ENCODE results near the gene PLSCR4. TPM values are rescaled to one million over a fixed set of nuclear protein-coding genes. Genes with fewer than 3 reads are reported as not detected.

The PLSCR4 gene
- total RNA-seq, 1 experiment from 2014 or later, result 9.1 TPM

DNA sequence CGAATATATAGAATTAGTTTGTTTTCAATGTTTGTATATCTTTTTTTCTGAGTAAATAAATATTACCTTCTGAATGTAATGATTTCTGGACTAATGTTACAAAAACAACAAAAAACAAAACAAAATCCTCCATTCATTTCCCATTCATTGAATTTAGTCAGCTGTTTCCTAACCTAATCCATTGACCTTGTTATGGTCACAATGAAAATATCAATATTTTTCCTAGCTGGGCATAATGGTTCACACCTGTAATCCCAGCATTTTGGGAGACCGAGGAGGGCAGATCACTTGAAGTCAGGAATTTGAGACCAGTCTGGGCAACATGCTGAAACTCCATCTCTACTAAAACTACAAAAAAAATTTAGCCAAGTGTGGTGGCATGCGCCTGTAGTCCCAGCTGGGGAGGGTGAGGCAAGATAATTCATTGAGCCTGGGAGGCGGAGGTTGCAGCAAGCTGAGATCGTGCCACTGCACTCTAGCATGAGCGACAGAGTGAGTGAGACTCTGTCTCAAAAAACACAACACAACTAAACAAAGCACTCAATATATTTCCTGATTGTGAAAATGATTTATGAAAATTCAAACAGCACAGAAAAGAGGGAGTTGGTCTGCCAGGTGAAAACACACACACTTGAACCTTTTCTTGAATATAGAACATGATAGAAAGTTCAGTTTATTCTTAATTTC lies 23.0 kb upstream of the PLSCR4 start:
- H3K36me3 ChIP-seq (ENCODE audit: control insufficient read depth, insufficient read depth, low read length), result no peaks in the 10 kb centered on the region
- no TSS peak for BruUV-seq (replicated peaks)
- DNase-seq, result no peak
- POLR2A ChIA-PET, result no interaction called here
- Mint-ChIP-seq H3K27me3 (ENCODE audit: insufficient read depth, unreplicated experiment) (no peaks in the 10 kb centered on the region), H3K36me3 (ENCODE audit: insufficient read depth, unreplicated experiment) (no peaks in the 10 kb centered on the region), H3K4me3 (ENCODE audit: unreplicated experiment) (no peak overlapping the region), H3K4me1 (ENCODE audit: low read depth, unreplicated experiment) (no peaks in the 10 kb centered on the region), H3K27ac (ENCODE audit: unreplicated experiment) (no peak overlapping the region), H3K9me3 (ENCODE audit: unreplicated experiment) (peaks cover 13% of the 10 kb centered on the region)
- H3K9me3 ChIP-seq, result peaks cover 4% of the 10 kb centered on the region; the same call in 1 of the 2 replicates
- TF ChIP-seq, protein P1, sequence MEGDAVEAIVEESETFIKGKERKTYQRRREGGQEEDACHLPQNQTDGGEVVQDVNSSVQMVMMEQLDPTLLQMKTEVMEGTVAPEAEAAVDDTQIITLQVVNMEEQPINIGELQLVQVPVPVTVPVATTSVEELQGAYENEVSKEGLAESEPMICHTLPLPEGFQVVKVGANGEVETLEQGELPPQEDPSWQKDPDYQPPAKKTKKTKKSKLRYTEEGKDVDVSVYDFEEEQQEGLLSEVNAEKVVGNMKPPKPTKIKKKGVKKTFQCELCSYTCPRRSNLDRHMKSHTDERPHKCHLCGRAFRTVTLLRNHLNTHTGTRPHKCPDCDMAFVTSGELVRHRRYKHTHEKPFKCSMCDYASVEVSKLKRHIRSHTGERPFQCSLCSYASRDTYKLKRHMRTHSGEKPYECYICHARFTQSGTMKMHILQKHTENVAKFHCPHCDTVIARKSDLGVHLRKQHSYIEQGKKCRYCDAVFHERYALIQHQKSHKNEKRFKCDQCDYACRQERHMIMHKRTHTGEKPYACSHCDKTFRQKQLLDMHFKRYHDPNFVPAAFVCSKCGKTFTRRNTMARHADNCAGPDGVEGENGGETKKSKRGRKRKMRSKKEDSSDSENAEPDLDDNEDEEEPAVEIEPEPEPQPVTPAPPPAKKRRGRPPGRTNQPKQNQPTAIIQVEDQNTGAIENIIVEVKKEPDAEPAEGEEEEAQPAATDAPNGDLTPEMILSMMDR (IDR thresholded peaks at IDR 0.05; ENCODE audit: insufficient read depth in 1 of 2, low read depth in 1 of 2, low read length in 1 of 2, severe bottlenecking in 1 of 2, unreplicated experiment in 1 of 2), result no peak
- CTCF ChIA-PET, result no interaction called here
- H3K4me3 ChIP-seq (ENCODE audit: low read depth, low read length), result no peak overlapping the region
- no peaks in the 10 kb centered on the region for H3K4me1 ChIP-seq
- H3K27me3 ChIP-seq (replicated peaks; ENCODE audit: control insufficient read depth, insufficient read depth, low read length), result no peaks in the 10 kb centered on the region
- intact Hi-C loops (cut with micrococcal nuclease; ENCODE audit: unreplicated experiment), result no loop called here

GRCh38 chr3:146271180-146271579 lies 20.3 kb upstream of the PLSCR4 start:
- Mint-ChIP-seq H3K4me3 (ENCODE audit: unreplicated experiment) (no peak overlapping the region), H3K27ac (ENCODE audit: unreplicated experiment) (no peak overlapping the region), H3K36me3 (ENCODE audit: insufficient read depth, unreplicated experiment) (no peaks in the 10 kb centered on the region), H3K4me1 (ENCODE audit: low read depth, unreplicated experiment) (no peaks in the 10 kb centered on the region), H3K9me3 (ENCODE audit: unreplicated experiment) (peaks cover 13% of the 10 kb centered on the region), H3K27me3 (ENCODE audit: insufficient read depth, unreplicated experiment) (no peaks in the 10 kb centered on the region)
- Histone ChIP-seq H3K4me3 (ENCODE audit: low read depth, low read length) (no peak overlapping the region), H3K4me1 (no peaks in the 10 kb centered on the region), H3K36me3 (ENCODE audit: control insufficient read depth, insufficient read depth, low read length) (no peaks in the 10 kb centered on the region), H3K27me3 (replicated peaks; ENCODE audit: control insufficient read depth, insufficient read depth, low read length) (no peaks in the 10 kb centered on the region), H3K9me3 (peaks cover 4% of the 10 kb centered on the region; the same call in 1 of the 2 replicates)
- intact Hi-C loops (cut with micrococcal nuclease; ENCODE audit: unreplicated experiment), result no loop called here
- TF ChIP-seq, protein P1 (IDR thresholded peaks at IDR 0.05; ENCODE audit: insufficient read depth in 1 of 2, low read depth in 1 of 2, low read length in 1 of 2, severe bottlenecking in 1 of 2, unreplicated experiment in 1 of 2), result no peak
- BruUV-seq (replicated peaks), result no TSS peak
- no peak for DNase-seq
- ChIA-PET POLR2A (no interaction called here), CTCF (no interaction called here)

DNA sequence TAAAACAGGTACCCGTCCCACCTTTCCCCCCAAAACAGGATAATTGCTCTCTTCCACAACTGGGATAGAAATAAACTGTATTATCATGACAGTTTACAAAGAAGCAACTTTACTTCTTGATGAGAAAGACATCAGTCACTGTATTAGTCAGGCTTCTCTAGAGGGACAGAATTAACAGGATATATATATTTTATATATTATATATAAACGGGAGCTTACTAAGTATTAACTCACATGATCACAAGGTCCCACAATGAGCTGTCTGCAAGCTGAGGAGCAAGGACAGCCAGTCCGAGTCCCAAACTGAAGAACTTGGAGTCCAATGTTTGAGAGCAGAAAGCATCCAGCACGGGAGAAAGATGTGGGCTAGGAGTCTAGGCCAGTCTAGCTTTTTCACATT lies 18.4 kb upstream of the PLSCR4 start:
- intact Hi-C loops (cut with micrococcal nuclease; ENCODE audit: unreplicated experiment), result no loop called here
- POLR2A ChIA-PET, result no interaction called here
- H3K9me3 Mint-ChIP-seq (ENCODE audit: unreplicated experiment), result peaks cover 13% of the 10 kb centered on the region
- H3K4me1 Mint-ChIP-seq (ENCODE audit: low read depth, unreplicated experiment), result peaks cover under 1% of the 10 kb centered on the region
- H3K4me1 ChIP-seq, result no peaks in the 10 kb centered on the region
- no peaks in the 10 kb centered on the region for H3K27me3 ChIP-seq (replicated peaks; ENCODE audit: control insufficient read depth, insufficient read depth, low read length)
- H3K36me3 Mint-ChIP-seq (ENCODE audit: insufficient read depth, unreplicated experiment), result no peaks in the 10 kb centered on the region
- H3K27me3 Mint-ChIP-seq (ENCODE audit: insufficient read depth, unreplicated experiment), result no peaks in the 10 kb centered on the region
- H3K4me3 ChIP-seq (ENCODE audit: low read depth, low read length), result no peak overlapping the region
- no peak overlapping the region for H3K27ac Mint-ChIP-seq (ENCODE audit: unreplicated experiment)
- no peak for DNase-seq
- peaks cover 4% of the 10 kb centered on the region; the same call in 1 of the 2 replicates for H3K9me3 ChIP-seq
- CTCF ChIA-PET, result no interaction called here
- TF ChIP-seq, protein P1 (IDR thresholded peaks at IDR 0.05; ENCODE audit: insufficient read depth in 1 of 2, low read depth in 1 of 2, low read length in 1 of 2, severe bottlenecking in 1 of 2, unreplicated experiment in 1 of 2), result no peak
- H3K4me3 Mint-ChIP-seq (ENCODE audit: unreplicated experiment), result no peak overlapping the region
- BruUV-seq (replicated peaks), result no TSS peak
- H3K36me3 ChIP-seq (ENCODE audit: control insufficient read depth, insufficient read depth, low read length), result no peaks in the 10 kb centered on the region
